Activated T-helper 1 cell treated with anti-CD3 and anti-CD28 coated beads, Interleukin-12 subunit alpha, Interleukin-12 subunit beta, Interleukin-2, Interleukin-4 antibody, amounts not matched to agents 30 ng/mL and 10 ng/mL and 1 ng/mL, durations not matched to agents 14 hours and 24 hours and 36 hours (primary cell): ENCODE data around the gene SCGB1C2. TPM values are rescaled to one million over a fixed set of nuclear protein-coding genes. Genes with fewer than 3 reads are reported as not detected.
"Not testable (repeated sequence)": the region's sequence is repeated elsewhere in the genome, so short reads cannot be mapped to it uniquely, and the experiment has no call there.

ENCODE experiments used
- DNase-seq: peaks from one replicate; pipeline ENCODE4 v3.0.0; 2021; ENCODE audit warnings: low spot score
- H3K27ac Mint-ChIP-seq: one replicate; pipeline ENCODE4 v1.8.0; 2021; ENCODE audit warnings: mild to moderate bottlenecking, mixed read lengths
- H3K27me3 Mint-ChIP-seq: one replicate; pipeline ENCODE4 v1.8.0; 2022; ENCODE audit warnings: mild to moderate bottlenecking, moderate library complexity, mixed read lengths; ENCODE audit not compliant: insufficient read depth
- H3K36me3 Mint-ChIP-seq: one replicate; pipeline ENCODE4 v1.8.0; 2021; ENCODE audit warnings: low read depth, mixed read lengths
- H3K4me1 Mint-ChIP-seq: one replicate; pipeline ENCODE4 v1.8.0; 2021; ENCODE audit warnings: low read depth, mixed read lengths
- H3K4me3 Mint-ChIP-seq: one replicate; pipeline ENCODE4 v1.8.0; 2021; ENCODE audit warnings: mild to moderate bottlenecking, moderate library complexity, mixed read lengths
- H3K9me3 Mint-ChIP-seq: one replicate; pipeline ENCODE4 v1.8.0; 2021; ENCODE audit warnings: mixed read lengths
- intact Hi-C: fragments of 100-400 bp; cut with micrococcal nuclease; formaldehyde crosslinking; loops from one replicate; pipeline ENCODE4 v1.15.1; 2024
- total RNA-seq: library from RNA; stranded (reverse); gene quantifications from 2 replicates; pipeline ENCODE4 v1.2.3, GENCODE V29; 2022

SCGB1C2 gene
- not detected in 2 replicates for total RNA-seq

GRCh38 chr17:137166-137807 is at the start of gene SCGB1C2:
TSS of gene SCGB1C2 (plus strand) at chr17:137569. CDS start at chr17:137591, 22 bp downstream.
- H3K4me3 Mint-ChIP-seq, intact Hi-C loops, H3K27ac Mint-ChIP-seq, DNase-seq, H3K9me3 Mint-ChIP-seq, H3K36me3 Mint-ChIP-seq, H3K4me1 Mint-ChIP-seq, H3K27me3 Mint-ChIP-seq: not testable (repeated sequence)

GRCh38 chr17:113111-113510 is 24.3 kb upstream of the SCGB1C2 start:
- H3K36me3 Mint-ChIP-seq, DNase-seq, H3K27me3 Mint-ChIP-seq, H3K4me1 Mint-ChIP-seq, intact Hi-C loops, H3K9me3 Mint-ChIP-seq, H3K27ac Mint-ChIP-seq, H3K4me3 Mint-ChIP-seq: not testable (repeated sequence)

GRCh38 chr17:118339-118917 is 18.9 kb upstream of the SCGB1C2 start:
- H3K9me3 Mint-ChIP-seq, H3K4me3 Mint-ChIP-seq, H3K36me3 Mint-ChIP-seq, intact Hi-C loops, H3K27ac Mint-ChIP-seq, H3K4me1 Mint-ChIP-seq, H3K27me3 Mint-ChIP-seq, DNase-seq: not testable (repeated sequence)

GRCh38 chr17:133932-134331 is 3.4 kb upstream of the SCGB1C2 start:
- H3K9me3 Mint-ChIP-seq, H3K27ac Mint-ChIP-seq, H3K36me3 Mint-ChIP-seq, H3K27me3 Mint-ChIP-seq, intact Hi-C loops, H3K4me1 Mint-ChIP-seq, DNase-seq, H3K4me3 Mint-ChIP-seq: not testable (repeated sequence)

- H3K27ac Mint-ChIP-seq, H3K9me3 Mint-ChIP-seq, H3K4me3 Mint-ChIP-seq, H3K36me3 Mint-ChIP-seq, H3K4me1 Mint-ChIP-seq, intact Hi-C loops, H3K27me3 Mint-ChIP-seq: not testable (repeated sequence)
- peak; percentile 41 for DNase-seq
Observed at GRCh38 chr17:134332-134785, 3.0 kb upstream of the SCGB1C2 start.

- H3K4me3 Mint-ChIP-seq, H3K27ac Mint-ChIP-seq, H3K36me3 Mint-ChIP-seq, H3K27me3 Mint-ChIP-seq, intact Hi-C loops, H3K4me1 Mint-ChIP-seq, H3K9me3 Mint-ChIP-seq, DNase-seq: not testable (repeated sequence)
Observed at GRCh38 chr17:135022-135421, 2.3 kb upstream of the SCGB1C2 start.

GRCh38 chr17:135895-136294 is 1.5 kb upstream of the SCGB1C2 start:
- DNase-seq, H3K4me3 Mint-ChIP-seq, H3K27ac Mint-ChIP-seq, H3K4me1 Mint-ChIP-seq, H3K36me3 Mint-ChIP-seq, H3K27me3 Mint-ChIP-seq, H3K9me3 Mint-ChIP-seq, intact Hi-C loops: not testable (repeated sequence)

- not testable (repeated sequence) for H3K27me3 Mint-ChIP-seq, H3K36me3 Mint-ChIP-seq
Observed at GRCh38 chr17:136531-136930, 838 bp upstream of the SCGB1C2 start.

GRCh38 chr17:139401-140205 is 2.2 kb downstream of the SCGB1C2 start:
- H3K4me3 Mint-ChIP-seq, H3K4me1 Mint-ChIP-seq, DNase-seq, H3K27me3 Mint-ChIP-seq, H3K27ac Mint-ChIP-seq, H3K9me3 Mint-ChIP-seq, H3K36me3 Mint-ChIP-seq: not testable (repeated sequence)
- intact Hi-C loops: loop anchor here (5.0 kb wide), 2 partner anchors 573 to 843 kb away; partner anchors contain the start of gene VPS53

More at GRCh38 chr17:136531-136930, 838 bp upstream of the SCGB1C2 start:
- H3K9me3 Mint-ChIP-seq, H3K4me3 Mint-ChIP-seq, H3K27ac Mint-ChIP-seq, H3K4me1 Mint-ChIP-seq, intact Hi-C loops: not testable (repeated sequence)
- peak; percentile 44 for DNase-seq

GRCh38 chr17:142102-142661 is 4.8 kb downstream of the SCGB1C2 start:
- Mint-ChIP-seq H3K4me3 (no peak overlapping the region), H3K4me1 (no peaks in the 10 kb centered on the region), H3K27me3 (peaks cover 9% of the 10 kb centered on the region), H3K9me3 (no peaks in the 10 kb centered on the region), H3K27ac (no peak overlapping the region), H3K36me3 (no peaks in the 10 kb centered on the region)
- peak; percentile 29 for DNase-seq
- intact Hi-C loops: loop anchor here (5.0 kb wide), 2 partner anchors 570 to 840 kb away; partner anchors contain the start of gene VPS53

- Mint-ChIP-seq H3K4me3 (no peak overlapping the region), H3K9me3 (no peaks in the 10 kb centered on the region), H3K27ac (no peak overlapping the region), H3K36me3 (no peaks in the 10 kb centered on the region), H3K27me3 (peaks cover 9% of the 10 kb centered on the region), H3K4me1 (no peaks in the 10 kb centered on the region)
- DNase-seq: no peak
- intact Hi-C loops: loop anchor here (5.0 kb wide), 2 partner anchors 569 to 839 kb away; partner anchors contain the start of gene VPS53
Observed at GRCh38 chr17:142876-143784, 5.8 kb downstream of the SCGB1C2 start.

GRCh38 chr17:143785-144281 is 6.5 kb downstream of the SCGB1C2 start:
- Mint-ChIP-seq H3K4me3 (no peak overlapping the region), H3K36me3 (no peaks in the 10 kb centered on the region), H3K9me3 (no peaks in the 10 kb centered on the region), H3K4me1 (no peaks in the 10 kb centered on the region), H3K27ac (no peak overlapping the region), H3K27me3 (peaks cover 9% of the 10 kb centered on the region)
- DNase-seq: peak; percentile 83
- intact Hi-C loops: loop anchor here (2.0 to 5.0 kb wide), 4 partner anchors 243 to 853 kb away; partner anchors contain the start of genes TIMM22 and VPS53
